GM12872 (cell line): ENCODE data around the gene HEATR5B.

Experiments
- CTCF ChIP-seq: IDR thresholded peaks from 3 replicates; pipeline ENCODE4 v1.5.1; 2011; ENCODE audit warnings: low read depth, mild to moderate bottlenecking, low read length, moderate library complexity; ENCODE audit not compliant: insufficient read depth

HEATR5B gene

GRCh38 chr2:37091873-37092272 lies 7.7 kb upstream of the HEATR5B start:
- TF ChIP-seq CTCF: no peak

GRCh38 chr2:37090019-37090477 lies 5.9 kb upstream of the HEATR5B start:
- TF ChIP-seq CTCF: no peak

DNA sequence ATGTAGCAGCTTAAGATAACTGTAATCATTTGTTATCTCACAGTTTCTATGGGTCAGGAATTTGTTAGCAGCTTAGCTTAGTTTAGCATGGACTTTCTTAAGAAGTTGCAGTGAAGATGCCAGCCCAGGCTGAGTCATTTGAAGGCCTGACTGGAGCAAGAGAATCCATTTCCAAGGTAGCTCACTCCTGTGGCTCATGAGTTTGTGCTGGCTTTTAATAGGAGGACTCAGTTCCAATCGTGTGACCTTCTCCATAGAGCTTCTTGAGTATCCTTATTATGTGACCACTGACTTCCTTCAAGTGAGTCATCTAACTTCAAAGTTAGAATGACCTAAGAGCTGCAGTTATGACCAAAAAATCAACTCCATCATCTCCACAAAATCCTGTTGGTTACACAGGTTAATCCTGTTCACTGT lies 1.6 kb upstream of the HEATR5B start:
- TF ChIP-seq CTCF: no peak

- no peak for TF ChIP-seq CTCF
Observed at GRCh38 chr2:37084797-37085196, 625 bp upstream of the HEATR5B start.

DNA sequence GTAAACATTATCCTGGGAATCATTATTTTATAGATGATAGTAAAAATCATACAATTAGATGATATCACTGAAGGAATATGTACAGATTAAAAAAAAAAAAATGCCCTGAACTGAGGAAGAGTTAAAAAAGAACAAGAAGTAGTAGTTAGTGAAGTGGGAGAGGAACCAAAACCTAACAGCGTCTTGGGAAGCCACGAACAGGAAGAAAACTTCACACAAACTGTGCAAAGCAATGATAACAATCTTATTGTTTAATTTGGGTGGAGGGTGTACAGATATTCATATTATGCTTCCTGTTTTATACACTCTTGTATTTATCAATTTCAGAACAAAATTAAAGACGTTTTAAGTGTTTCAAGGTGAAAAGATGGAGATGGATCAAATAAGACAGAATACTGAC lies 3.5 kb downstream of the HEATR5B start:
- TF ChIP-seq CTCF: no peak

DNA sequence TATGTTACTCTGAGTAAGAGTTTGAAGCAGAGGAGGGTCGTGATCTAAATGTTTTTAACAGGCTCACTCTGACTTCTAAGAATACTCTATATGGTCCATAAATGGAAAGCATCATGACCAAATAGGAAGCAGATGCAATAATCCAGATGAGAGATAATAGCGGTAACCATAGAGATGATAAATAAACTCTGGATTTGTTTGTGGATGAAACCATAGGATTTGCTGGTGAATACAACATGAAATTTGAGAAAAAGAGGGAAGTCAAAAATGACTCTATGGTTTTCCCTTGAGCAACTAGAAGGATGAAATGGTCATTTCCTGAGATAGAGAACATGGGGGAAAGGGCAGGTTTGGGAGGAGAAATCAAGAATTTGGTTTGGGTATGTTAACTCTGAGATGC lies 3.9 kb downstream of the HEATR5B start:
- TF ChIP-seq CTCF: no peak

GRCh38 chr2:37070931-37071330 lies 13.2 kb downstream of the HEATR5B start:
- no peak for TF ChIP-seq CTCF

DNA sequence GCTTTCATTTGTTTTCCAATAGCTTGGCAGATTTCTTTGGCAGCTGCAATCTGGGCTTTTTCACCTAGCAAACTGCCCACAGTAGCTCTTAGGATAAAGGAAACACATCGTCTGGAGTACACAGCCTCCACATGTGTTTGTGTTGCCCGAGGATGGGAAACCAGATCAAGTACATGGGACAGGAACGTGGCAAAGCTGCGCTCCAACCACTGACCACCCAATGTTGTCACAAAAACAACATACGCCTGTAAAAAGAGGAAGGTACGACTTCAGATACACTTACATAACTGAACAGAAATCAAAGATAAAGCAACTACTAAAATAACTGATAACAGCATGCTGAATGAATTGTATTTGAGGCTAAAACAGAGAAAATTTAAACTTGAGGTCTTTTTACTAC lies 15.5 kb downstream of the HEATR5B start:
- TF ChIP-seq CTCF: no peak
